Measurements from ENCODE around the gene KCNQ2.

DNA sequence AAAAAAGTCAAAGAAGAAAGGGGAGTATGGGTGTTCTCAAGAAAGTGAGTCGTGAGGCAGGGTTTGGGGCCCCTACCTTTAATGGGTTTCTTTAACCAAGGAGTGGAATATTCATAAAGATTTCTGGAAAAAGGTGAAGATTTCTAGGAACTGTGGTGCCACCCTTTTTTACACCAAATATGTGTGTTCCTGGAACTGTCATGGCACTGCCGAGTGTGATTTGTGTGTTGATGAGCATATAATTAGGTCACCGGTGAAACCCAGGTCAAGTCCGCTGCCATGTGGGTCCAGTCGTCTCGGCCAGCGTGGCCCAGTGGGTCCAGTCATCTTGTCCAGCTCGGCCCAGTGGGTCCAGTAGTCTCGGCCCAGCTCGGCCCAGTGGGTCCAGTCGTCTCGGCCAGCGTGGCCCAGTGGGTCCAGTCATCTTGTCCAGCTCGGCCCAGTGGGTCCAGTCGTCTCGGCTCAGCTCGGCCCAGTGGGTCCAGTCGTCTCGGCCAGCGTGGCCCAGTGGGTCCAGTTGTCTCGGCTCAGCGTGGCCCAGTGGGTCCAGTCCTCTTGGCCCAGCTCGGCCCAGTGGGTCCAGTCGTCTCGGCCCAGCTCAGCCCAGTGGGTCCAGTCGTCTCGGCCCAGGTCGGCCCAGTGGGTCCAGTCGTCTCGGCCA lies 34.8 kb upstream of the KCNQ2 start:
- TF ChIP-seq ESRRG (CRISPR knock-in tag; IDR thresholded peaks at IDR 0.05): no peak
- TF ChIP-seq TCF4 (CRISPR knock-in tag; IDR thresholded peaks at IDR 0.05; ENCODE audit: borderline replicate concordance): no peak
- no peak for TF ChIP-seq PPARA (CRISPR knock-in tag; IDR thresholded peaks at IDR 0.05; ENCODE audit: borderline replicate concordance)

Data from SK-N-SH treated with all-trans-retinoic acid at 6 μM for 48 hours (cell line).